Measurements from ENCODE around the gene BIRC2.

DNA sequence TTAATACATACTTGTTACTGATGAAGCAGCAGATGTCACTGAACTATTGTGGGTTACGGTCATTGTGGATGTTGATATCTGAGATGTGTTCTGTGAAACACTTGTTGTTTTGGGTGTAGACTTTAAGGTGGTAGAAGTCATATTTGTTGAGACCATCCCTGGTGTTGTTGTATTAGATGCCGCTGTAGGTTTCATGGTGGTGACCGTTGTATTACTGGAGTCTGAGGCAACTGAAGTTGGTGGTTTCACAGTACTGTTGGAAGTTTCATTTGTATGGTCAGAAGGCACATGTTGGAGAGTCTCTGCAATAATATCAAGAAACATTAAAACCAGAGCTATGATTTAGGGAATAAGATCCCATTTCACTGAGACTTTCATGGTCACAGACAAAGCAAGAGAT, 54.9 kb downstream of the BIRC2 start:
- TF ChIP-seq, protein P1, sequence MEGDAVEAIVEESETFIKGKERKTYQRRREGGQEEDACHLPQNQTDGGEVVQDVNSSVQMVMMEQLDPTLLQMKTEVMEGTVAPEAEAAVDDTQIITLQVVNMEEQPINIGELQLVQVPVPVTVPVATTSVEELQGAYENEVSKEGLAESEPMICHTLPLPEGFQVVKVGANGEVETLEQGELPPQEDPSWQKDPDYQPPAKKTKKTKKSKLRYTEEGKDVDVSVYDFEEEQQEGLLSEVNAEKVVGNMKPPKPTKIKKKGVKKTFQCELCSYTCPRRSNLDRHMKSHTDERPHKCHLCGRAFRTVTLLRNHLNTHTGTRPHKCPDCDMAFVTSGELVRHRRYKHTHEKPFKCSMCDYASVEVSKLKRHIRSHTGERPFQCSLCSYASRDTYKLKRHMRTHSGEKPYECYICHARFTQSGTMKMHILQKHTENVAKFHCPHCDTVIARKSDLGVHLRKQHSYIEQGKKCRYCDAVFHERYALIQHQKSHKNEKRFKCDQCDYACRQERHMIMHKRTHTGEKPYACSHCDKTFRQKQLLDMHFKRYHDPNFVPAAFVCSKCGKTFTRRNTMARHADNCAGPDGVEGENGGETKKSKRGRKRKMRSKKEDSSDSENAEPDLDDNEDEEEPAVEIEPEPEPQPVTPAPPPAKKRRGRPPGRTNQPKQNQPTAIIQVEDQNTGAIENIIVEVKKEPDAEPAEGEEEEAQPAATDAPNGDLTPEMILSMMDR (IDR thresholded peaks at IDR 0.05) = no peak
- no peak for TF ChIP-seq ZFX (IDR thresholded peaks at IDR 0.05; ENCODE audit: borderline replicate concordance)
